Immature natural killer cell (primary cell): ENCODE data around the gene UCKL1. TPM values are rescaled to one million over a fixed set of nuclear protein-coding genes. Genes with fewer than 3 reads are reported as not detected.

Source experiments
- polyA plus RNA-seq, 3 donors: library from polyadenylated mRNA; unstranded; fragments of 300-500 nt; fragmentation: Illumina TruSeq; gene quantifications; one replicate each; pipeline ENCODE4 v1.2.3, GENCODE V29; 2021

Gene UCKL1
- polyA plus RNA-seq, 3 donors from 2014 or later: 19.3 to 35.5 (median 30.8) TPM

Other genes with a start within 250 kb of the UCKL1 start
- 10 to 100 TPM; 43.0 to 72.7 (median 54.3) TPM for gene ARFRP1, start 248.4 kb downstream of the UCKL1 start, polyA plus RNA-seq
- 10 to 100 TPM; 26.6 to 64.1 (median 33.9) TPM for gene ZGPAT, start 248.4 kb downstream of the UCKL1 start, polyA plus RNA-seq
- gene LIME1, start 219.8 kb downstream of the UCKL1 start, polyA plus RNA-seq: 100 to 1,000 TPM; 177 to 227 (median 180) TPM
- 1 to 10 TPM; 1.5 to 3.6 (median 3.2) TPM for gene SLC2A4RG, start 216.6 kb downstream of the UCKL1 start, polyA plus RNA-seq
- under 1 TPM; 0.16 to 0.32 (median 0.32) TPM for gene ZBTB46, start 125.2 kb downstream of the UCKL1 start, polyA plus RNA-seq
- gene ABHD16B, start 94.9 kb downstream of the UCKL1 start, polyA plus RNA-seq: under 1 TPM in 1 of 3 donors, not detected in 2; 0.34 TPM
- gene TPD52L2, start 91.1 kb downstream of the UCKL1 start, polyA plus RNA-seq: 10 to 100 TPM; 67.5 to 90.8 (median 79.3) TPM
- gene DNAJC5, start 61.3 kb downstream of the UCKL1 start, polyA plus RNA-seq: 1 to 10 TPM; 1.4 to 8.2 (median 2.9) TPM
- gene ZNF512B, start 13.5 kb upstream of the UCKL1 start, polyA plus RNA-seq: under 1 TPM in 2 of 3 donors, not detected in 1; 0.36 to 0.63 TPM
- 10 to 100 TPM in 1 of 3 donors, 1 to 10 TPM in 2; 6.5 to 13.2 (median 8.5) TPM for gene SAMD10, start 23.2 kb upstream of the UCKL1 start, polyA plus RNA-seq
- 10 to 100 TPM; 52.6 to 94.4 (median 63.1) TPM for gene PRPF6, start 24.7 kb upstream of the UCKL1 start, polyA plus RNA-seq
- not detected for gene C20orf204, start 79.8 kb upstream of the UCKL1 start, polyA plus RNA-seq
- not detected for gene SOX18, start 93.2 kb upstream of the UCKL1 start, polyA plus RNA-seq
- gene TCEA2, start 106.8 kb upstream of the UCKL1 start, polyA plus RNA-seq: 10 to 100 TPM; 18.9 to 26.6 (median 24.1) TPM
- 100 to 1,000 TPM; 124 to 171 (median 132) TPM for gene RGS19, start 123.1 kb upstream of the UCKL1 start, polyA plus RNA-seq
- gene OPRL1, start 123.7 kb upstream of the UCKL1 start, polyA plus RNA-seq: 1 to 10 TPM in 1 of 3 donors, under 1 TPM in 2; 0.48 to 1.3 (median 0.73) TPM
- gene LKAAEAR1, start 128.0 kb upstream of the UCKL1 start, polyA plus RNA-seq: not detected
- gene NPBWR2, start 151.1 kb upstream of the UCKL1 start, polyA plus RNA-seq: not detected
- gene MYT1, start 208.0 kb upstream of the UCKL1 start, polyA plus RNA-seq: not detected